ENCODE results near the gene LCE1B. TPM values are rescaled to one million over a fixed set of nuclear protein-coding genes. Genes with fewer than 3 reads are reported as not detected.

LCE1B gene
- total RNA-seq, 2 donors from 2014 or later: not detected

- H3K27ac Mint-ChIP-seq: no peak overlapping the region
- no peak overlapping the region for H3K4me3 Mint-ChIP-seq
- H3K4me1 Mint-ChIP-seq: no peaks in the 10 kb centered on the region
- ATAC-seq (no peak), DNase-seq (no peak)
- no peaks in the 10 kb centered on the region for H3K36me3 Mint-ChIP-seq (ENCODE audit: low read depth)
- H3K9me3 ChIP-seq (ENCODE audit: control insufficient read depth, low read length, poor library complexity, severe bottlenecking): no peaks in the 10 kb centered on the region
- peaks cover 43% of the 10 kb centered on the region for H3K27me3 Mint-ChIP-seq
Measured at GRCh38 chr1:152817309-152817708, 5.5 kb downstream of the LCE1B start.

DNA sequence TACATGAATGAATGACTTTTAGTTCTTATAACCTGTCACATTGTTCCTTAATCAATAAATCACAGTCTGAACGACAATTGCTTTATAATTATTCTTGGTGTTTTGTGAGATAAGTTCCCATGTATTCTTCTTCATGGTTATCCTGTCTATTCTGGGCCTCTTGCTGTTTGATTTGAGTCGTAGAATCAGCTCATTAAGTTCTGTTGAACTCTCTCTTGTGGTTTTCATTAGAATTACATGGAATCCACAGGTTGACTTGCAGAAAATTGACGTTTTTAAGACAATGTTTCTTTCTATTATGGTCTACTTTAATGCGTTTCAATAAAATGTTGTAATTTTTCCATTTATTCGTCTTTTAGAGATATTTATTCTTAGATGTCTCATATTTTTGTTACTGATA lies 11.5 kb downstream of the LCE1B start:
- H3K36me3 Mint-ChIP-seq (ENCODE audit: low read depth): peaks cover 3% of the 10 kb centered on the region
- H3K4me3 Mint-ChIP-seq: no peak overlapping the region
- H3K27ac Mint-ChIP-seq: no peak overlapping the region
- DNase-seq: no peak
- H3K9me3 ChIP-seq (ENCODE audit: control insufficient read depth, low read length, poor library complexity, severe bottlenecking): no peaks in the 10 kb centered on the region
- peaks cover 35% of the 10 kb centered on the region for H3K27me3 Mint-ChIP-seq
- no peak for ATAC-seq
- no peaks in the 10 kb centered on the region for H3K4me1 Mint-ChIP-seq

GRCh38 chr1:152824964-152825363 lies 13.2 kb downstream of the LCE1B start:
- ATAC-seq (no peak), DNase-seq (no peak)
- no peak overlapping the region for H3K4me3 Mint-ChIP-seq
- H3K36me3 Mint-ChIP-seq (ENCODE audit: low read depth): peaks cover 5% of the 10 kb centered on the region
- H3K27me3 Mint-ChIP-seq: peaks cover 45% of the 10 kb centered on the region
- no peaks in the 10 kb centered on the region for H3K4me1 Mint-ChIP-seq
- H3K27ac Mint-ChIP-seq: no peak overlapping the region
- H3K9me3 ChIP-seq (ENCODE audit: control insufficient read depth, low read length, poor library complexity, severe bottlenecking): no peaks in the 10 kb centered on the region

GRCh38 chr1:152827173-152827572 lies 15.4 kb downstream of the LCE1B start, which contains the start of gene LCE1A:
TSS of gene LCE1A (plus strand) at chr1:152827473. CDS start at chr1:152827473, 0 bp downstream.
- DNase-seq (no peak), ATAC-seq (no peak)
- H3K27me3 Mint-ChIP-seq: peaks cover 51% of the 10 kb centered on the region
- no peak within 1 kb of the TSS for H3K27ac Mint-ChIP-seq
- peaks cover 5% of the 10 kb centered on the region for H3K36me3 Mint-ChIP-seq (ENCODE audit: low read depth)
- no peaks in the 10 kb centered on the region for H3K4me1 Mint-ChIP-seq
- no peak within 1 kb of the TSS for H3K4me3 Mint-ChIP-seq
- no peaks in the 10 kb centered on the region for H3K9me3 ChIP-seq (ENCODE audit: control insufficient read depth, low read length, poor library complexity, severe bottlenecking)

- H3K9me3 ChIP-seq (ENCODE audit: control insufficient read depth, low read length, poor library complexity, severe bottlenecking): no peaks in the 10 kb centered on the region
- DNase-seq (no peak), ATAC-seq (no peak)
- Mint-ChIP-seq H3K27me3 (peaks cover 20% of the 10 kb centered on the region), H3K4me1 (no peaks in the 10 kb centered on the region), H3K27ac (no peak overlapping the region), H3K36me3 (ENCODE audit: low read depth) (no peaks in the 10 kb centered on the region), H3K4me3 (no peak overlapping the region)
Measured at GRCh38 chr1:152836870-152837269, 25.1 kb downstream of the LCE1B start.

DNA sequence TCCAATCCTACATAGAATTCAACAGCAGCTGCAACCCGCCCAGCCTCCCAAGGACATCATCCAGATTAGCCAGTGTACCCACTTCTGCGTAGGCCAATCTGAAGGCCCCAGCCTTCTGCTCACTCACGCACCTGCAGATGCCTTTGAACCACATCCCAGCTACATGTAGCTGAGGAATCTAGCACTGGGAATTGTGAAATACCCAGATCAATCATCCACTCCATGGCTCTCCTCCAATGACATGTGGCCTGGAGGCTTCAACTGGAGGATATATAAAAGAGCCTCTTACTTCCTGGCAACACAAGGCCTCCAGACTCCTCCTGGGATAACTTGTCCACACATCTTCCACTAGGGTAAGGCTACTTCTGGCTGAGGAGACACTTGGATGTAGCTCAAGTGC lies 30.8 kb downstream of the LCE1B start, which contains the start of gene LCE6A:
Gene LCE6A (plus strand): TSS at position 301 of the 400 bp plus-strand sequence. CDS start 665 bp downstream, outside the sequence.
- no peaks in the 10 kb centered on the region for H3K4me1 Mint-ChIP-seq
- H3K4me3 Mint-ChIP-seq: no peak within 1 kb of the TSS
- no peak for ATAC-seq
- no peak for DNase-seq
- H3K9me3 ChIP-seq (ENCODE audit: control insufficient read depth, low read length, poor library complexity, severe bottlenecking): no peaks in the 10 kb centered on the region
- no peak within 1 kb of the TSS for H3K27ac Mint-ChIP-seq
- peaks cover 36% of the 10 kb centered on the region for H3K27me3 Mint-ChIP-seq
- no peaks in the 10 kb centered on the region for H3K36me3 Mint-ChIP-seq (ENCODE audit: low read depth)

DNA sequence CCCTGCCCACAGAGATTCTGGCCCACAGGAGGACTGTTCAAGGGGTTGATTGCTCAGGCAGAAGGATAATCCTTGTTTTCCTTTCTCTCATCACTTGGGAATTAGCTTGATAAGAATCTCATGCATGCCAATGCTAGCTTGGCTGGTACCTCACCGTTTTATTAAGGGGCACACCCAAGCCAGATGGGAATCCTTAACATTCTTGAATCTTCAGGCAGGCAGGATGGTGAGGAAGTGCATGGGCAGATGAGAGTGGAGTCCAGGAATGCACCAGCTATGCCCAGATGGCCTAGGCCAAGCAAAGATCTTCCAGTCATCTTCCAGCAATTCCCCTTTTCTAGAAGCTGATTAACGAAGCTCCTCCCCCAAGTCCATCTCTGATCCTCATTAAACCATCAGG lies 43.9 kb downstream of the LCE1B start:
- no peak for DNase-seq
- no peak for ATAC-seq
- Mint-ChIP-seq H3K4me1 (no peaks in the 10 kb centered on the region), H3K27ac (no peak overlapping the region), H3K27me3 (peaks cover 27% of the 10 kb centered on the region), H3K36me3 (ENCODE audit: low read depth) (no peaks in the 10 kb centered on the region), H3K4me3 (no peak overlapping the region)
- no peaks in the 10 kb centered on the region for H3K9me3 ChIP-seq (ENCODE audit: control insufficient read depth, low read length, poor library complexity, severe bottlenecking)

GRCh38 chr1:152858062-152858461 lies 46.3 kb downstream of the LCE1B start:
- H3K9me3 ChIP-seq (ENCODE audit: control insufficient read depth, low read length, poor library complexity, severe bottlenecking): no peaks in the 10 kb centered on the region
- H3K4me3 Mint-ChIP-seq: no peak overlapping the region
- peaks cover 45% of the 10 kb centered on the region for H3K27me3 Mint-ChIP-seq
- ATAC-seq: no peak
- H3K27ac Mint-ChIP-seq: no peak overlapping the region
- no peaks in the 10 kb centered on the region for H3K36me3 Mint-ChIP-seq (ENCODE audit: low read depth)
- no peaks in the 10 kb centered on the region for H3K4me1 Mint-ChIP-seq
- DNase-seq: no peak

GRCh38 chr1:152859696-152860095 lies 47.9 kb downstream of the LCE1B start, which contains the start of gene LCE7A:
TSS of gene LCE7A (plus strand) at chr1:152859996. CDS start at chr1:152860698, 702 bp downstream.
- peaks cover 45% of the 10 kb centered on the region for H3K27me3 Mint-ChIP-seq
- H3K9me3 ChIP-seq (ENCODE audit: control insufficient read depth, low read length, poor library complexity, severe bottlenecking): no peaks in the 10 kb centered on the region
- no peak within 1 kb of the TSS for H3K4me3 Mint-ChIP-seq
- DNase-seq (no peak), ATAC-seq (no peak)
- H3K27ac Mint-ChIP-seq: no peak within 1 kb of the TSS
- no peaks in the 10 kb centered on the region for H3K4me1 Mint-ChIP-seq
- no peaks in the 10 kb centered on the region for H3K36me3 Mint-ChIP-seq (ENCODE audit: low read depth)

- H3K4me1 Mint-ChIP-seq: no peaks in the 10 kb centered on the region
- ATAC-seq: no peak
- H3K27me3 Mint-ChIP-seq: peaks cover 45% of the 10 kb centered on the region
- H3K9me3 ChIP-seq (ENCODE audit: control insufficient read depth, low read length, poor library complexity, severe bottlenecking): no peaks in the 10 kb centered on the region
- no peak overlapping the region for H3K27ac Mint-ChIP-seq
- no peak for DNase-seq
- H3K36me3 Mint-ChIP-seq (ENCODE audit: low read depth): no peaks in the 10 kb centered on the region
- no peak overlapping the region for H3K4me3 Mint-ChIP-seq
Measured at GRCh38 chr1:152860129-152860528, 48.4 kb downstream of the LCE1B start.

- ATAC-seq (no peak), DNase-seq (no peak)
- no peak overlapping the region for H3K4me3 Mint-ChIP-seq
- no peaks in the 10 kb centered on the region for H3K9me3 ChIP-seq (ENCODE audit: control insufficient read depth, low read length, poor library complexity, severe bottlenecking)
- no peak overlapping the region for H3K27ac Mint-ChIP-seq
- H3K27me3 Mint-ChIP-seq: peaks cover 45% of the 10 kb centered on the region
- no peaks in the 10 kb centered on the region for H3K4me1 Mint-ChIP-seq
- no peaks in the 10 kb centered on the region for H3K36me3 Mint-ChIP-seq (ENCODE audit: low read depth)
Measured at GRCh38 chr1:152861374-152861773, 49.6 kb downstream of the LCE1B start.

Other genes with a start within 250 kb of the LCE1B start
- gene LCE3E, start 245.2 kb upstream of the LCE1B start, total RNA-seq: not detected
- not detected for gene LCE3D, start 231.5 kb upstream of the LCE1B start, total RNA-seq
- not detected for gene LCE3C, start 211.7 kb upstream of the LCE1B start, total RNA-seq
- gene LCE3B, start 198.2 kb upstream of the LCE1B start, total RNA-seq: not detected
- not detected for gene LCE3A, start 188.9 kb upstream of the LCE1B start, total RNA-seq
- not detected for gene LCE2D, start 148.6 kb upstream of the LCE1B start, total RNA-seq
- gene LCE2C, start 136.7 kb upstream of the LCE1B start, total RNA-seq: not detected
- not detected for gene LCE2B, start 125.8 kb upstream of the LCE1B start, total RNA-seq
- not detected for gene LCE2A, start 113.6 kb upstream of the LCE1B start, total RNA-seq
- gene LCE4A, start 103.8 kb upstream of the LCE1B start, total RNA-seq: not detected
- gene KPRP, start 53.9 kb upstream of the LCE1B start, total RNA-seq: not detected
- gene LCE1F, start 36.8 kb upstream of the LCE1B start, total RNA-seq: not detected
- gene LCE1E, start 25.7 kb upstream of the LCE1B start, total RNA-seq: not detected
- not detected for gene LCE1D, start 15.2 kb upstream of the LCE1B start, total RNA-seq
- not detected for gene LCE1C, start 5.3 kb upstream of the LCE1B start, total RNA-seq
- not detected for gene LCE1A, start 15.5 kb downstream of the LCE1B start, total RNA-seq
- gene LCE6A, start 30.9 kb downstream of the LCE1B start, total RNA-seq: not detected
- not detected for gene LCE7A, start 48.0 kb downstream of the LCE1B start, total RNA-seq
- not detected for gene SMCP, start 66.4 kb downstream of the LCE1B start, total RNA-seq
- gene IVL, start 96.6 kb downstream of the LCE1B start, total RNA-seq: not detected
- gene SPRR5, start 135.2 kb downstream of the LCE1B start, total RNA-seq: not detected
- gene SPRR4, start 158.7 kb downstream of the LCE1B start, total RNA-seq: not detected
- gene SPRR1A, start 172.1 kb downstream of the LCE1B start, total RNA-seq: not detected
- gene SPRR3, start 189.8 kb downstream of the LCE1B start, total RNA-seq: not detected
- not detected for gene SPRR1B, start 219.2 kb downstream of the LCE1B start, total RNA-seq
- gene SPRR2D, start 229.1 kb downstream of the LCE1B start, total RNA-seq: not detected
- not detected for gene SPRR2A, start 245.5 kb downstream of the LCE1B start, total RNA-seq